ENCODE data around the gene PDE3B. TPM values are rescaled to one million over a fixed set of nuclear protein-coding genes. Genes with fewer than 3 reads are reported as not detected.

The PDE3B gene
- total and polyA plus RNA-seq, 9 of the 15 experiments (the other 6 are each of a cell fraction or from before 2014, with no cell fraction given), result 2.3 to 22.5 (median 12.2) TPM

DNA sequence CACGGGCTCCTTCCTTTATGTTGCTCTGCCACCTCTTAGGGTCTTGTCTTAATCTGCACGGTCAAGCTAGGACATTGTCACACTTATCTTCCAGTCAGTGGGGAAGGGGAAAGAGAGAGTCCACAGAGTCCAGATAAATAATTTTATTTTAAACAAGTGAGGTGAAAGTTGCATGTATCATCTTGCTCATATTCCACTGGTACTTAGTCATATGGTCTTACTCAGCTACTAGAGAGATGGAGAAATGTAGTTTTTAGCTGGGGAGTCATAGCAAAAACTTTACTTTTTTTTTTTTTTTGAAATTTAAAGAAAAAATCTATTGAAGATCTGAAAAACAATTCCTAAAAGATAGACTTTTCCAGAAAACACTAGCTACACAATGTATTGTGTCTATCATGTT lies 29.0 kb downstream of the PDE3B start (continued):
- TF ChIP-seq CBX1 (IDR thresholded peaks at IDR 0.05; ENCODE audit: low read depth) (no peak), GATAD2B (IDR thresholded peaks at IDR 0.05; ENCODE audit: borderline replicate concordance) (no peak), ZNF445 (CRISPR knock-in tag; IDR thresholded peaks at IDR 0.05; ENCODE audit: low read depth) (no peak), ZNF780A (CRISPR knock-in tag; IDR thresholded peaks at IDR 0.05) (no peak), SOX6 (IDR thresholded peaks at IDR 0.05) (no peak), KAT2B (IDR thresholded peaks at IDR 0.05; ENCODE audit: low read depth, low read length) (no peak)

- H3K27ac ChIP-seq (ENCODE audit: extremely low read depth, low read depth, low read length), result no peak overlapping the region
- H3K9me1 ChIP-seq (ENCODE audit: control insufficient read depth, insufficient read depth, low read length), result no peaks in the 10 kb centered on the region
- H3K79me2 ChIP-seq (ENCODE audit: control insufficient read depth, insufficient read depth, low read length), result peaks cover 44% of the 10 kb centered on the region
- peaks cover 0 to 23% of the 10 kb centered on the region in 2 experiments; a peak in 3 of 5 replicates for H3K4me1 ChIP-seq (replicated peaks in 1 of 2; ENCODE audit: control insufficient read depth in 2 of 2, insufficient read depth in 2 of 2, low read length in 2 of 2)
- FAIRE-seq (no peak), ATAC-seq (no peak), DNase-seq (ENCODE audit: extremely low read depth in 1 of 4, low spot score in 3 of 4) (no peak)
- H3K9me3 ChIP-seq (replicated peaks; ENCODE audit: control insufficient read depth, insufficient read depth, low read depth, low read length), result no peaks in the 10 kb centered on the region
- peaks cover 15% of the 10 kb centered on the region; the same call in 1 of the 3 replicates for H3K36me3 ChIP-seq (ENCODE audit: control insufficient read depth, insufficient read depth, low read length)
- no TSS peak for BruUV-seq (replicated peaks)
- ChIA-PET CTCF (ENCODE audit: low intra/inter-chr PET ratio) (no interaction called here), POLR2A (no interaction called here)
- TF ChIP-seq CCAR2 (IDR thresholded peaks at IDR 0.05; ENCODE audit: low read depth, low read length) (no peak), MBD2 (IDR thresholded peaks at IDR 0.05; ENCODE audit: borderline replicate concordance, low read depth) (no peak), FOXM1 (IDR thresholded peaks at IDR 0.05; ENCODE audit: low read depth) (no peak), FOXM1 (CRISPR knock-in tag; IDR thresholded peaks at IDR 0.05; ENCODE audit: low read depth) (no peak), NR3C1 (CRISPR knock-in tag; IDR thresholded peaks at IDR 0.05) (no peak)
- H3K4me3 ChIP-seq, result no peak overlapping the region
- 83% methylated on average over 4 of the region's 4 CpGs for WGBS (ENCODE audit: insufficient coverage, low coverage, missing lambda C conversion rate)
- H3K9ac ChIP-seq (ENCODE audit: insufficient read depth in 1 of 2, low read depth in 2 of 2, low read length in 2 of 2), result no peak overlapping the region
- no peak overlapping the region for H2AFZ ChIP-seq (ENCODE audit: low read depth, low read length)
- H4K20me1 ChIP-seq (replicated peaks; ENCODE audit: control insufficient read depth, insufficient read depth, low read length), result no peaks in the 10 kb centered on the region
- no peaks in the 10 kb centered on the region for H3K27me3 ChIP-seq (ENCODE audit: control insufficient read depth in 2 of 2, insufficient read depth in 2 of 2, low read length in 2 of 2)
- no peak overlapping the region for H3K4me2 ChIP-seq (ENCODE audit: insufficient read depth, low read length)
- in situ Hi-C loops (cut with MboI) (no loop called here), intact Hi-C loops (cut with micrococcal nuclease) (no loop called here)
Measured at GRCh38 chr11:14673421-14673820, 29.8 kb downstream of the PDE3B start.

All from K562 (cell line).